HEK293T (cell line): ENCODE results near the gene MYO16.

ENCODE experiments used
- HDGF ChIP-seq: fragments of 450-650 bp; IDR thresholded peaks from 2 replicates; pipeline ENCODE4 v1.6.1; 2017; ENCODE audit warnings: antibody characterized with exemption, borderline replicate concordance
- SUZ12 ChIP-seq: fragments of 450-650 bp; IDR thresholded peaks from 2 replicates; pipeline ENCODE4 v1.6.1; 2016; ENCODE audit warnings: mild to moderate bottlenecking

DNA sequence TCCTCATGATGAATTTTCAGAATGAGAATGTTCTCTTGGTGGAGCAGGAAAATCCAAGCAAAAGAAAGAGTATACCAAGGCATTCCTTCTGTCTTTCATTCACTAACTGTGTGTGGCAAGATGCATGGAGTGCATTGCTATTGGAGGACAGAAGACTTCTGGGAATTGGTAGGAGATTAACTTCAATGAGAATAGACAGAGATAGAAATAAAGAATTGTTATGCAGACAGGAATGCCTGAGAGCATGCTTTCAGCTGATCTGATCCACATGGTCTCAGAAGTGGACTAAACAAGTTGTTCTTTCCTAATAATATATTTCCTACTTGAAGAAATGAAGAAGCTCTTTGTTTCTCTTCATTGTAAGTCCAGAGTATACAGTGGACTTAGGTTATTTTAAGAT lies 303.6 kb downstream of the MYO16 start:
- no peak for TF ChIP-seq HDGF
- TF ChIP-seq SUZ12: no peak
